ENCODE measurements around the gene IRF2.

DNA sequence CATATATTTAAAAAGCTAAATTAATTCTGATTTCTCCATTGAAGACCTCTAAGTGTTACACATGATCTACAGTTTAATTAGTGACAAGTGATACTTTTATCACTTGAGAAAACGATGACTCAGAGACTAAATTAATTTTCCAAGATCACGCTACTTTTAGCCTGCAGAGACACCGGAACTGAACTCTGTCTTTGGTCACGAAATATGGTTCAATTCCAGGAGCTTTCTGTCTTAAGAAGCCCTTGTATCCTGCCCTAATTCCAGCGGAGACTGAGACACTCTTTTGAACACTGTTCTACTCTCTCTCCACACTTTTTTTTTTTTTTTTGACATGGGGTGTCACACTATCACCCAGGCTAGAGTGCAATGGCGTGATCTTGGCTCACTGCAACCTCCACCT is 63.6 kb downstream of the IRF2 start:
- TF ChIP-seq, protein P1, sequence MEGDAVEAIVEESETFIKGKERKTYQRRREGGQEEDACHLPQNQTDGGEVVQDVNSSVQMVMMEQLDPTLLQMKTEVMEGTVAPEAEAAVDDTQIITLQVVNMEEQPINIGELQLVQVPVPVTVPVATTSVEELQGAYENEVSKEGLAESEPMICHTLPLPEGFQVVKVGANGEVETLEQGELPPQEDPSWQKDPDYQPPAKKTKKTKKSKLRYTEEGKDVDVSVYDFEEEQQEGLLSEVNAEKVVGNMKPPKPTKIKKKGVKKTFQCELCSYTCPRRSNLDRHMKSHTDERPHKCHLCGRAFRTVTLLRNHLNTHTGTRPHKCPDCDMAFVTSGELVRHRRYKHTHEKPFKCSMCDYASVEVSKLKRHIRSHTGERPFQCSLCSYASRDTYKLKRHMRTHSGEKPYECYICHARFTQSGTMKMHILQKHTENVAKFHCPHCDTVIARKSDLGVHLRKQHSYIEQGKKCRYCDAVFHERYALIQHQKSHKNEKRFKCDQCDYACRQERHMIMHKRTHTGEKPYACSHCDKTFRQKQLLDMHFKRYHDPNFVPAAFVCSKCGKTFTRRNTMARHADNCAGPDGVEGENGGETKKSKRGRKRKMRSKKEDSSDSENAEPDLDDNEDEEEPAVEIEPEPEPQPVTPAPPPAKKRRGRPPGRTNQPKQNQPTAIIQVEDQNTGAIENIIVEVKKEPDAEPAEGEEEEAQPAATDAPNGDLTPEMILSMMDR (conservative IDR thresholded peaks at IDR 0.05): no peak
- TF ChIP-seq ZFX (IDR thresholded peaks at IDR 0.05): no peak

Data from C4-2B (cell line).